H1 (cell line): ENCODE results near the gene ANO9. TPM values are rescaled to one million over a fixed set of nuclear protein-coding genes. Genes with fewer than 3 reads are reported as not detected.

Experiments used
- CTCF ChIA-PET: fragments of 300-600 bp; sonication (Branson Sonifier 250); formaldehyde crosslinking; loops from one replicate; lab custom pipeline; 2021; ENCODE audit not compliant: partially characterized antibody; lab: Charles Lee
- POLR2A ChIA-PET: fragments of 300-600 bp; sonication (Branson Sonifier 250); formaldehyde crosslinking; loops from one replicate; lab custom pipeline; 2021; ENCODE audit warnings: inconsistent platforms; ENCODE audit not compliant: partially characterized antibody; lab: Charles Lee
- DNase-seq, 2 experiments: peaks; one replicate each; pipeline versions ENCODE4 v3.0.0 to v3.0.0-alpha.2; 2010 to 2022; ENCODE audit warnings: low spot score in 2 of 2, low read depth in 1 of 2, mixed read lengths in 1 of 2
- FAIRE-seq: peaks from 2 replicates; lab custom pipeline; 2011; peaks lifted over from hg19 to GRCh38; lab: Jason Lieb, UNC
- H2AFZ ChIP-seq: 2 replicates; pipeline ENCODE4 v1.8.1; 2012; ENCODE audit warnings: low read length, inconsistent platforms
- H2AK5ac ChIP-seq: 2 replicates; pipeline ENCODE4 v1.6.1; 2013; ENCODE audit warnings: low read depth, low read length
- H2BK120ac ChIP-seq: replicated peaks from 2 replicates; pipeline ENCODE3; 2013; ENCODE audit warnings: low read depth, low read length, inconsistent platforms
- H2BK12ac ChIP-seq: 2 replicates; pipeline ENCODE4 v1.6.1; 2013; ENCODE audit warnings: low read depth, low read length
- H2BK15ac ChIP-seq: 2 replicates; pipeline ENCODE4 v1.6.1; 2013; ENCODE audit warnings: low read length
- H2BK20ac ChIP-seq: 2 replicates; pipeline ENCODE4 v1.6.1; 2013; ENCODE audit warnings: low read length
- H2BK5ac ChIP-seq: 2 replicates; pipeline ENCODE4 v1.6.1; 2013; ENCODE audit warnings: low read depth, low read length
- H3K14ac ChIP-seq: 2 replicates; pipeline ENCODE4 v1.6.1; 2013; ENCODE audit warnings: inconsistent platforms; ENCODE audit not compliant: insufficient read length
- H3K18ac ChIP-seq: 2 replicates; pipeline ENCODE4 v1.6.1; 2013; ENCODE audit warnings: low read length; ENCODE audit errors: extremely low read depth
- H3K23ac ChIP-seq: 2 replicates; pipeline ENCODE4 v1.6.1; 2013; ENCODE audit warnings: inconsistent platforms; ENCODE audit not compliant: insufficient read length
- H3K23me2 ChIP-seq: 2 replicates; pipeline ENCODE4 v1.6.1; 2013; ENCODE audit warnings: low read depth, low read length
- H3K27ac ChIP-seq: 2 replicates; pipeline ENCODE4 v1.6.1; 2011; ENCODE audit warnings: low read depth, low read length, inconsistent platforms
- H3K27me3 ChIP-seq, 4 experiments: replicated peaks in 1 of 4; 1 replicate in 1 of 4; 2 replicates in 3 of 4; pipeline versions ENCODE4 v1.6.1 to v1.8.1; 2011 to 2013; ENCODE audit warnings: low read length in 3 of 4, mild to moderate bottlenecking in 3 of 4, inconsistent platforms in 2 of 4, mixed read lengths in 2 of 4, moderate library complexity in 1 of 4; ENCODE audit not compliant: control insufficient read depth in 3 of 4, insufficient read depth in 3 of 4; ENCODE audit errors: extremely low read depth in 1 of 4
- H3K36me3 ChIP-seq, 4 experiments: 2 replicates each; pipeline versions ENCODE4 v1.6.1 to v1.8.1; 2011 to 2013; ENCODE audit warnings: mild to moderate bottlenecking in 4 of 4, low read length in 3 of 4, moderate library complexity in 2 of 4, control low read depth in 1 of 4, inconsistent platforms in 1 of 4; ENCODE audit not compliant: insufficient read depth in 4 of 4, control insufficient read depth in 2 of 4
- H3K4ac ChIP-seq: replicated peaks from 2 replicates; pipeline ENCODE3; 2013; ENCODE audit warnings: low read length, low read depth, mixed read lengths, inconsistent platforms; ENCODE audit not compliant: insufficient read length
- H3K4me1 ChIP-seq, 4 experiments: replicated peaks in 1 of 4; 1 replicate in 1 of 4; 2 replicates in 3 of 4; pipeline versions ENCODE4 v1.6.1 to v1.8.1; 2011 to 2013; ENCODE audit warnings: low read length in 3 of 4, inconsistent platforms in 2 of 4, mixed read lengths in 1 of 4; ENCODE audit not compliant: insufficient read depth in 4 of 4, control insufficient read depth in 3 of 4
- H3K4me2 ChIP-seq, 2 experiments: 2 replicates each; pipeline versions ENCODE4 v1.6.1 to v1.8.1; 2011 to 2013; ENCODE audit warnings: low read depth in 2 of 2, low read length in 2 of 2, control low read depth in 1 of 2, inconsistent platforms in 1 of 2, mild to moderate bottlenecking in 1 of 2; ENCODE audit not compliant: insufficient read depth in 1 of 2
- H3K4me3 ChIP-seq, 4 experiments: fragments of 200-600, 300-600 bp in 1 of 4; sonication (generic), shearing (Covaris generic), sonication (Bioruptor Twin) in 1 of 4; 2 replicates each; pipeline versions ENCODE4 v1.5.1 to v1.8.1; 2011 to 2016; ENCODE audit warnings: low read length in 4 of 4, low read depth in 3 of 4, control low read depth in 2 of 4, inconsistent platforms in 2 of 4, mild to moderate bottlenecking in 2 of 4, mixed read lengths in 1 of 4, moderate library complexity in 1 of 4; ENCODE audit not compliant: insufficient read depth in 2 of 4; ENCODE audit errors: extremely low read depth in 1 of 4
- H3K56ac ChIP-seq: replicated peaks from 2 replicates; pipeline ENCODE3; 2013; ENCODE audit warnings: low read depth, mild to moderate bottlenecking, mixed read lengths, low read length, inconsistent platforms; ENCODE audit not compliant: insufficient read length
- H3K79me1 ChIP-seq: 2 replicates; pipeline ENCODE4 v1.6.1; 2013; ENCODE audit warnings: low read depth, low read length, control low read depth
- H3K79me2 ChIP-seq, 2 experiments: 2 replicates each; pipeline versions ENCODE4 v1.6.1 to v1.8.1; 2012 to 2013; ENCODE audit warnings: low read length in 2 of 2, mild to moderate bottlenecking in 2 of 2, inconsistent platforms in 1 of 2; ENCODE audit not compliant: insufficient read depth in 2 of 2, control insufficient read depth in 1 of 2
- H3K9ac ChIP-seq, 4 experiments: replicated peaks in 1 of 4; 1 replicate in 1 of 4; 2 replicates in 3 of 4; pipeline versions ENCODE4 v1.6.1 to v1.8.1; 2011 to 2013; ENCODE audit warnings: low read depth in 3 of 4, low read length in 3 of 4, control low read depth in 2 of 4, mild to moderate bottlenecking in 2 of 4, moderate library complexity in 2 of 4, inconsistent platforms in 1 of 4; ENCODE audit errors: extremely low read depth in 1 of 4
- H3K9me3 ChIP-seq, 2 experiments: 2 replicates each; pipeline versions ENCODE4 v1.6.1 to v1.8.1; 2012 to 2013; ENCODE audit warnings: mild to moderate bottlenecking in 2 of 2, moderate library complexity in 2 of 2, control low read depth in 1 of 2, inconsistent platforms in 1 of 2, low read depth in 1 of 2, low read length in 1 of 2, mixed read lengths in 1 of 2; ENCODE audit not compliant: insufficient read depth in 2 of 2
- H4K20me1 ChIP-seq, 2 experiments: replicated peaks in 1 of 2; 2 replicates each; pipeline versions ENCODE3 to v1.8.1; 2011 to 2013; ENCODE audit warnings: inconsistent platforms in 2 of 2, low read length in 2 of 2, mild to moderate bottlenecking in 1 of 2; ENCODE audit not compliant: insufficient read depth in 2 of 2, control insufficient read depth in 1 of 2
- H4K5ac ChIP-seq: 2 replicates; pipeline ENCODE4 v1.6.1; 2013; ENCODE audit warnings: low read length, low read depth, mixed read lengths, inconsistent platforms; ENCODE audit not compliant: insufficient read length
- H4K8ac ChIP-seq: 2 replicates; pipeline ENCODE4 v1.8.0; 2013; ENCODE audit warnings: mild to moderate bottlenecking, moderate library complexity, low read length, inconsistent platforms; ENCODE audit not compliant: insufficient read depth; ENCODE audit errors: extremely low read depth
- H4K91ac ChIP-seq: replicated peaks from 2 replicates; pipeline ENCODE3; 2013; ENCODE audit warnings: low read length, mixed read lengths, inconsistent platforms; ENCODE audit not compliant: insufficient read length
- BACH1 ChIP-seq: IDR thresholded peaks from 2 replicates; pipeline ENCODE4 v1.6.1; 2012; ENCODE audit warnings: low read length, improper control_type of control experiment
- CEBPB ChIP-seq: IDR thresholded peaks from 2 replicates; pipeline ENCODE4 v1.6.1; 2012; ENCODE audit warnings: low read depth, low read length
- MAFK ChIP-seq: IDR thresholded peaks from 2 replicates; pipeline ENCODE4 v1.6.1; 2012; ENCODE audit warnings: low read depth, mild to moderate bottlenecking, improper control_type of control experiment, low read length
- POLR2A ChIP-seq, 2 experiments: IDR thresholded peaks; 1 replicate in 1 of 2; 2 replicates in 1 of 2; pipeline ENCODE4 v1.6.1; 2011; ENCODE audit warnings: low read depth in 2 of 2, low read length in 2 of 2, mild to moderate bottlenecking in 2 of 2; ENCODE audit errors: control extremely low read depth in 1 of 2
- SIRT6 ChIP-seq: IDR thresholded peaks from one replicate; pipeline ENCODE4 v1.7.1; 2012; ENCODE audit warnings: low read length, inconsistent platforms
- SP2 ChIP-seq: IDR thresholded peaks from 2 replicates; pipeline ENCODE4 v1.6.1; 2012; ENCODE audit warnings: mild to moderate bottlenecking, low read length, inconsistent platforms
- WGBS, 2 experiments: shearing (Covaris generic) in 1 of 2; methylation state at CpG; one replicate each; pipeline versions ENCODE4 v1.1.6 to v1.1.7; 2013 to 2015; ENCODE audit warnings: low lambda C conversion rate in 2 of 2, mixed read lengths in 2 of 2, inconsistent platforms in 1 of 2, low coverage in 1 of 2, missing lambda C conversion rate in 1 of 2; ENCODE audit not compliant: insufficient replicate concordance in 2 of 2, insufficient coverage in 1 of 2, insufficient read length in 1 of 2; ENCODE audit errors: extremely low coverage in 1 of 2, missing lambda C conversion rate in 1 of 2; 5-methylcytosine and 5-hydroxymethylcytosine counted together
- polyA plus RNA-seq, 7 experiments: library from polyadenylated mRNA; depleted of rRNA in 3 of 7; stranded (reverse) in 5 of 7; unstranded in 2 of 7; fragments of >200 nt in 5 of 7; fragments of 200-250 nt in 2 of 7; gene quantifications; 1 replicate in 5 of 7; 2 replicates in 1 of 7; 4 replicates in 1 of 7; pipeline versions ENCODE4 v1.2.1 to v1.2.3, GENCODE V29; 2011 to 2013; ENCODE audit warnings: missing spikeins in 2 of 7, mixed read lengths in 2 of 7
- total RNA-seq: library from RNA; stranded (reverse); fragmentation: NEBNext Ultra II Directional; extraction: Animal tissue kit (Norgen Biotek cat#: 25700); gene quantifications from 2 replicates; pipeline ENCODE4 v1.2.1, GENCODE V29; 2021

Gene ANO9
- total and polyA plus RNA-seq, 2 of the 8 experiments (the other 6 are each of a cell fraction or from before 2014, with no cell fraction given), result 20.0 to 20.7 TPM

GRCh38 chr11:425301-425700 lies 16.5 kb downstream of the ANO9 start:
- H3K4me3 ChIP-seq, result no peak overlapping the region
- no peak overlapping the region for H2AK5ac ChIP-seq
- H3K4me2 ChIP-seq, result no peak overlapping the region
- ChIA-PET CTCF (interaction anchor here (0.5 kb wide), 1 partner anchor 102 kb away, joined by 3 read pairs; no protein-coding TSS in a partner anchor), POLR2A (interaction anchor here (3.7 kb wide), 1 partner anchor 9 kb away, joined by 23 read pairs; the partner anchor contains the start of gene SIGIRR)
- no peak overlapping the region for H4K5ac ChIP-seq
- no peak overlapping the region for H2BK120ac ChIP-seq
- FAIRE-seq (no peak), DNase-seq (no peak)
- H3K56ac ChIP-seq, result no peak overlapping the region
- H3K14ac ChIP-seq, result no peak overlapping the region
- H2BK5ac ChIP-seq, result no peak overlapping the region
- H3K4me1 ChIP-seq, result no peaks in the 10 kb centered on the region; a peak in 1 of 7 replicates
- no peak overlapping the region for H2BK20ac ChIP-seq
- H2BK15ac ChIP-seq, result no peak overlapping the region
- no peak for TF ChIP-seq BACH1
- TF ChIP-seq CEBPB, result no peak
- no peak for TF ChIP-seq SIRT6
- no peak for TF ChIP-seq MAFK
- no peak for TF ChIP-seq POLR2A (IDR thresholded peaks at IDR 0.05; ENCODE audit: control extremely low read depth in 1 of 2, low read depth in 2 of 2, low read length in 2 of 2)
- no peak for TF ChIP-seq SP2
- H3K27me3 ChIP-seq, result no peaks in the 10 kb centered on the region
- no peak overlapping the region for H4K91ac ChIP-seq
- no peaks in the 10 kb centered on the region for H4K20me1 ChIP-seq
- no peak overlapping the region for H2AFZ ChIP-seq
- no peaks in the 10 kb centered on the region for H3K23me2 ChIP-seq
- H3K4ac ChIP-seq, result no peak overlapping the region
- no peak overlapping the region for H2BK12ac ChIP-seq
- H3K9me3 ChIP-seq, result no peaks in the 10 kb centered on the region
- H3K79me2 ChIP-seq, result no peaks in the 10 kb centered on the region
- WGBS, 2 experiments, result 94% methylated on average over 4 of the region's 4 CpGs; no CpG with 5 or more reads in 1 of the 2 experiments
- H3K23ac ChIP-seq, result no peak overlapping the region
- H3K79me1 ChIP-seq, result no peaks in the 10 kb centered on the region
- no peaks in the 10 kb centered on the region; a peak in 1 of 8 replicates for H3K36me3 ChIP-seq
- H3K27ac ChIP-seq, result no peak overlapping the region
- H3K9ac ChIP-seq, result no peak overlapping the region
- no peak overlapping the region for H3K18ac ChIP-seq
- no peak overlapping the region for H4K8ac ChIP-seq
